ENCODE data around the gene TEP1.
"Not testable (repeated sequence)": the region's sequence is repeated elsewhere in the genome, so short reads cannot be mapped to it uniquely, and the experiment has no call there.

The TEP1 gene

GRCh38 chr14:20412876-20413743 lies at the start of gene TEP1:
Gene TEP1 (minus strand): TSS chr14:20413501. CDS start chr14:20408439, 5,062 bp downstream.
- H2AFZ ChIP-seq (ENCODE audit: low read depth, low read length) = peak within 1 kb of the TSS; percentile 96
- no peaks in the 10 kb centered on the region for H3K9me3 ChIP-seq (ENCODE audit: low read length)
- peaks cover 3% of the 10 kb centered on the region for H3K36me3 ChIP-seq (ENCODE audit: insufficient read depth, low read length)
- H3K4me3 ChIP-seq (ENCODE audit: low read length) = peak within 1 kb of the TSS; percentile 66
- no peaks in the 10 kb centered on the region for H3K27me3 ChIP-seq (ENCODE audit: insufficient read depth, low read length)
- H3K4me1 ChIP-seq (ENCODE audit: insufficient read depth, low read length) = peaks cover 14% of the 10 kb centered on the region

- H3K36me3 ChIP-seq (ENCODE audit: insufficient read depth, low read length) = peaks cover 36% of the 10 kb centered on the region
- H3K4me1 ChIP-seq (ENCODE audit: insufficient read depth, low read length) = peaks cover 26% of the 10 kb centered on the region
- H3K4me3 ChIP-seq (ENCODE audit: low read length) = peak within 1 kb of the TSS; percentile 97
- no peak within 1 kb of the TSS for H2AFZ ChIP-seq (ENCODE audit: low read depth, low read length)
- peaks cover 3% of the 10 kb centered on the region for H3K27me3 ChIP-seq (ENCODE audit: insufficient read depth, low read length)
- H3K9me3 ChIP-seq (ENCODE audit: low read length) = no peaks in the 10 kb centered on the region
Observed at GRCh38 chr14:20461225-20462141, 48.2 kb upstream of the TEP1 start, which contains the start of gene PIP4P1. Gene PIP4P1 (minus strand): TSS chr14:20461434. CDS start chr14:20461325, 109 bp downstream.

GRCh38 chr14:20460458-20461224 lies 47.3 kb upstream of the TEP1 start:
- no peaks in the 10 kb centered on the region for H3K9me3 ChIP-seq (ENCODE audit: low read length)
- no peaks in the 10 kb centered on the region for H3K27me3 ChIP-seq (ENCODE audit: insufficient read depth, low read length)
- H3K4me3 ChIP-seq (ENCODE audit: low read length) = peak overlapping the region; percentile 97
- peaks cover 42% of the 10 kb centered on the region for H3K36me3 ChIP-seq (ENCODE audit: insufficient read depth, low read length)
- H3K4me1 ChIP-seq (ENCODE audit: insufficient read depth, low read length) = peaks cover 33% of the 10 kb centered on the region
- no peak overlapping the region for H2AFZ ChIP-seq (ENCODE audit: low read depth, low read length)

GRCh38 chr14:20458031-20458789 lies 44.9 kb upstream of the TEP1 start:
- Histone ChIP-seq H3K4me1 (ENCODE audit: insufficient read depth, low read length) (peaks cover 36% of the 10 kb centered on the region), H3K4me3 (ENCODE audit: low read length) (no peak overlapping the region), H2AFZ (ENCODE audit: low read depth, low read length) (no peak overlapping the region), H3K36me3 (ENCODE audit: insufficient read depth, low read length) (peaks cover 42% of the 10 kb centered on the region), H3K9me3 (ENCODE audit: low read length) (no peaks in the 10 kb centered on the region), H3K27me3 (ENCODE audit: insufficient read depth, low read length) (no peaks in the 10 kb centered on the region)

- Histone ChIP-seq H3K27me3 (ENCODE audit: insufficient read depth, low read length) (no peaks in the 10 kb centered on the region), H3K36me3 (ENCODE audit: insufficient read depth, low read length) (peaks cover 53% of the 10 kb centered on the region), H3K9me3 (ENCODE audit: low read length) (no peaks in the 10 kb centered on the region), H3K4me3 (ENCODE audit: low read length) (peak overlapping the region; percentile 85), H2AFZ (ENCODE audit: low read depth, low read length) (no peak overlapping the region), H3K4me1 (ENCODE audit: insufficient read depth, low read length) (peaks cover 30% of the 10 kb centered on the region)
Observed at GRCh38 chr14:20456971-20457370, 43.7 kb upstream of the TEP1 start.

- Histone ChIP-seq H3K4me1 (ENCODE audit: insufficient read depth, low read length) (peaks cover 30% of the 10 kb centered on the region), H2AFZ (ENCODE audit: low read depth, low read length) (peak overlapping the region; percentile 46), H3K9me3 (ENCODE audit: low read length) (no peaks in the 10 kb centered on the region), H3K4me3 (ENCODE audit: low read length) (peak overlapping the region; percentile 85), H3K27me3 (ENCODE audit: insufficient read depth, low read length) (no peaks in the 10 kb centered on the region), H3K36me3 (ENCODE audit: insufficient read depth, low read length) (peaks cover 58% of the 10 kb centered on the region)
Observed at GRCh38 chr14:20455355-20456300, 42.3 kb upstream of the TEP1 start.

GRCh38 chr14:20454516-20455354 lies 41.4 kb upstream of the TEP1 start, which contains the start of the genes APEX1 and OSGEP:
Gene APEX1 (plus strand): TSS chr14:20455226. CDS start chr14:20455646, 420 bp downstream.
Gene OSGEP (minus strand): TSS chr14:20454812. CDS start chr14:20454683, 129 bp downstream.
- H3K9me3 ChIP-seq (ENCODE audit: low read length) = no peaks in the 10 kb centered on the region
- peak within 1 kb of the TSS; percentile 85 for H3K4me3 ChIP-seq (ENCODE audit: low read length)
- peaks cover 61% of the 10 kb centered on the region for H3K36me3 ChIP-seq (ENCODE audit: insufficient read depth, low read length)
- peaks cover 21% of the 10 kb centered on the region for H3K4me1 ChIP-seq (ENCODE audit: insufficient read depth, low read length)
- no peaks in the 10 kb centered on the region for H3K27me3 ChIP-seq (ENCODE audit: insufficient read depth, low read length)
- peak within 1 kb of the TSS; percentile 46 for H2AFZ ChIP-seq (ENCODE audit: low read depth, low read length)

- H3K4me3 ChIP-seq (ENCODE audit: low read length); H2AFZ ChIP-seq (ENCODE audit: low read depth, low read length); H3K27me3 ChIP-seq (ENCODE audit: insufficient read depth, low read length); H3K9me3 ChIP-seq (ENCODE audit: low read length): not testable (repeated sequence)
- Histone ChIP-seq H3K36me3 (ENCODE audit: insufficient read depth, low read length) (peaks cover 62% of the 10 kb centered on the region), H3K4me1 (ENCODE audit: insufficient read depth, low read length) (peaks cover 18% of the 10 kb centered on the region)
Observed at GRCh38 chr14:20452831-20453230, 39.5 kb upstream of the TEP1 start.

GRCh38 chr14:20446889-20447288 lies 33.6 kb upstream of the TEP1 start:
- H3K4me3 ChIP-seq (ENCODE audit: low read length) = no peak overlapping the region
- H3K4me1 ChIP-seq (ENCODE audit: insufficient read depth, low read length) = no peaks in the 10 kb centered on the region
- H3K9me3 ChIP-seq (ENCODE audit: low read length) = peaks cover 4% of the 10 kb centered on the region
- H2AFZ ChIP-seq (ENCODE audit: low read depth, low read length) = no peak overlapping the region
- peaks cover 63% of the 10 kb centered on the region for H3K36me3 ChIP-seq (ENCODE audit: insufficient read depth, low read length)
- no peaks in the 10 kb centered on the region for H3K27me3 ChIP-seq (ENCODE audit: insufficient read depth, low read length)

GRCh38 chr14:20443650-20444049 lies 30.3 kb upstream of the TEP1 start:
- H3K4me1 ChIP-seq (ENCODE audit: insufficient read depth, low read length); H3K27me3 ChIP-seq (ENCODE audit: insufficient read depth, low read length): not testable (repeated sequence)

More at GRCh38 chr14:20443650-20444049, 30.3 kb upstream of the TEP1 start:
- not testable (repeated sequence) for H3K9me3 ChIP-seq (ENCODE audit: low read length); H2AFZ ChIP-seq (ENCODE audit: low read depth, low read length); H3K4me3 ChIP-seq (ENCODE audit: low read length)
- H3K36me3 ChIP-seq (ENCODE audit: insufficient read depth, low read length) = peaks cover 40% of the 10 kb centered on the region
